GM23338 (cell line): ENCODE results near the gene ATXN2. TPM values are rescaled to one million over a fixed set of nuclear protein-coding genes. Genes with fewer than 3 reads are reported as not detected.
"Not testable (repeated sequence)": the region's sequence is repeated elsewhere in the genome, so short reads cannot be mapped to it uniquely, and the experiment has no call there.

Source experiments
- ATAC-seq: fragments of 200-7000 bp; cut with Tn5 transposase; 3 replicates; pipeline ENCODE4 v1.9.1; 2020
- DNase-seq: peaks from one replicate; pipeline ENCODE4 v3.0.0-alpha.2; 2015; ENCODE audit warnings: low spot score
- H2AFZ ChIP-seq: fragments of 200-600 bp; sonication (generic); 2 replicates; pipeline ENCODE4 v1.8.0; 2016; ENCODE audit warnings: antibody characterized with exemption, mild to moderate bottlenecking, moderate library complexity
- H3F3A ChIP-seq: fragments of 200-600 bp; sonication (generic); replicated peaks from 2 replicates; pipeline ENCODE4 v1.8.0; 2017; ENCODE audit warnings: antibody characterized with exemption, mixed run types, low read depth
- H3K27ac ChIP-seq: fragments of 200-600 bp; sonication (generic); 2 replicates; pipeline ENCODE4 v1.6.1; 2016; ENCODE audit warnings: low read depth
- H3K27me3 ChIP-seq: fragments of 200-600 bp; sonication (generic); 2 replicates; pipeline ENCODE4 v1.8.0; 2016; ENCODE audit warnings: mild to moderate bottlenecking, mixed run types, moderate library complexity; ENCODE audit not compliant: insufficient read depth
- H3K36me3 ChIP-seq: fragments of 200-600 bp; sonication (generic); 2 replicates; pipeline ENCODE4 v1.8.0; 2016; ENCODE audit warnings: mild to moderate bottlenecking; ENCODE audit not compliant: insufficient read depth
- H3K4me1 ChIP-seq: fragments of 200-600 bp; sonication (generic); 2 replicates; pipeline ENCODE4 v1.8.0; 2016; ENCODE audit warnings: mild to moderate bottlenecking, moderate library complexity; ENCODE audit not compliant: insufficient read depth
- H3K4me2 ChIP-seq: fragments of 200-600 bp; sonication (generic); 2 replicates; pipeline ENCODE4 v1.7.1; 2017; ENCODE audit warnings: mixed run types
- H3K4me3 ChIP-seq: fragments of 200-600 bp; sonication (generic); 2 replicates; pipeline ENCODE4 v1.6.1; 2016; ENCODE audit warnings: mixed run types
- H3K79me2 ChIP-seq: fragments of 200-600 bp; sonication (generic); replicated peaks from 2 replicates; pipeline ENCODE4 v1.8.0; 2017; ENCODE audit warnings: mild to moderate bottlenecking; ENCODE audit not compliant: insufficient read depth
- H3K9me2 ChIP-seq: fragments of 200-600 bp; sonication (generic); 2 replicates; pipeline ENCODE4 v1.8.0; 2017; ENCODE audit not compliant: insufficient read depth
- H4K20me1 ChIP-seq: fragments of 200-600 bp; sonication (generic); replicated peaks from 2 replicates; pipeline ENCODE4 v1.8.0; 2017; ENCODE audit warnings: mild to moderate bottlenecking; ENCODE audit not compliant: insufficient read depth
- H3K27ac Mint-ChIP-seq: 2 replicates; pipeline ENCODE4 v1.8.0; 2020; ENCODE audit warnings: inconsistent platforms, mild to moderate bottlenecking, moderate library complexity, mixed read lengths
- H3K27me3 Mint-ChIP-seq: 3 replicates; pipeline ENCODE4 v1.8.0; 2022; ENCODE audit warnings: low read depth, mild to moderate bottlenecking, moderate library complexity, mixed read lengths, inconsistent platforms; ENCODE audit not compliant: insufficient read depth, poor library complexity
- H3K36me3 Mint-ChIP-seq: 3 replicates; pipeline ENCODE4 v1.8.0; 2021; ENCODE audit warnings: low read depth, mild to moderate bottlenecking, inconsistent platforms, moderate library complexity, mixed read lengths
- H3K4me1 Mint-ChIP-seq: 3 replicates; pipeline ENCODE4 v1.8.0; 2020; ENCODE audit warnings: mild to moderate bottlenecking, inconsistent platforms, mixed read lengths
- H3K4me3 Mint-ChIP-seq: 3 replicates; pipeline ENCODE4 v1.8.0; 2021; ENCODE audit warnings: moderate library complexity, mild to moderate bottlenecking, inconsistent platforms, mixed read lengths
- H3K9me3 Mint-ChIP-seq: 3 replicates; pipeline ENCODE4 v1.8.0; 2020; ENCODE audit warnings: moderate library complexity, mild to moderate bottlenecking, inconsistent platforms, mixed read lengths
- POLR2AphosphoS5 ChIP-seq: IDR thresholded peaks from 2 replicates; pipeline ENCODE4 v1.6.1; 2016; ENCODE audit warnings: antibody characterized with exemption, low read depth
- ZNF114 ChIP-seq: fragments of 250-450 bp; sonication (Bioruptor Pico); IDR thresholded peaks from 2 replicates; pipeline ENCODE4 v1.5.0; 2020; ENCODE audit warnings: mild to moderate bottlenecking, moderate library complexity
- ZNF331 ChIP-seq: fragments of 250-450 bp; sonication (Bioruptor Pico); IDR thresholded peaks from 2 replicates; pipeline ENCODE4 v1.5.0; 2020; ENCODE audit warnings: low read depth, mild to moderate bottlenecking, moderate library complexity
- polyA plus RNA-seq: library from polyadenylated mRNA; unstranded; fragments of >200 nt; fragmentation: Nextera tagmentation; extraction: Ambion mirVana; gene quantifications from 2 replicates; pipeline ENCODE4 v1.2.1, GENCODE V29; 2016
- total RNA-seq: library from RNA; depleted of rRNA; stranded (reverse); fragments of >200 nt; shearing (Covaris generic); gene quantifications from 2 replicates; pipeline ENCODE4 v1.2.3, GENCODE V29; 2014
- TF ChIP-seq, protein P1 (sequence below), 2 experiments: fragments of 200-600 bp in 1 of 2; sonication (generic) in 1 of 2; conservative IDR thresholded peaks; 2 replicates each; pipeline versions ENCODE4 v1.5.1 to v1.6.1; 2016 to 2017; ENCODE audit warnings: antibody characterized with exemption in 2 of 2, low read depth in 2 of 2, mild to moderate bottlenecking in 2 of 2, moderate library complexity in 1 of 2

ATXN2 gene
- total and polyA plus RNA-seq, 2 experiments from 2014 or later, result 44.8 to 59.5 TPM

DNA sequence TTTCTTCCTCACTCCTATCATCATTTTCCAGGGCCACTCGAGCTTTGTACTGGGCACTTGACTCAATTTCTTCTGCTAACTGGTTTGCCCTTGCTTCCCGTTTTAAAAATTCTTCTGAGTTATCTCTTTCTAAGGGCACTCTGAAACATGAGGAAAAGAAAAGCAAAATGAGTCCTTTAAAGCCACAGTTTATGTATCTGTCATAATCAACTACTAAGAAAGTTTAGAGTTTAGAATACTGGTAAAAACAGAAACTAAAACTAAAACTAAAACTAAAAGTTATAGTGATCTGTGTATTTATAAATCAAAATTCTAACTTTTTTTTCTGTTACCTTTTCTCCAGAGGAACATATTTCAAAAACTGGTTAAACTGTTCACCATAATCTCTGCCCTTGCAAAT, 79.2 kb downstream of the ATXN2 start (continued):
- TF ChIP-seq, protein P1, sequence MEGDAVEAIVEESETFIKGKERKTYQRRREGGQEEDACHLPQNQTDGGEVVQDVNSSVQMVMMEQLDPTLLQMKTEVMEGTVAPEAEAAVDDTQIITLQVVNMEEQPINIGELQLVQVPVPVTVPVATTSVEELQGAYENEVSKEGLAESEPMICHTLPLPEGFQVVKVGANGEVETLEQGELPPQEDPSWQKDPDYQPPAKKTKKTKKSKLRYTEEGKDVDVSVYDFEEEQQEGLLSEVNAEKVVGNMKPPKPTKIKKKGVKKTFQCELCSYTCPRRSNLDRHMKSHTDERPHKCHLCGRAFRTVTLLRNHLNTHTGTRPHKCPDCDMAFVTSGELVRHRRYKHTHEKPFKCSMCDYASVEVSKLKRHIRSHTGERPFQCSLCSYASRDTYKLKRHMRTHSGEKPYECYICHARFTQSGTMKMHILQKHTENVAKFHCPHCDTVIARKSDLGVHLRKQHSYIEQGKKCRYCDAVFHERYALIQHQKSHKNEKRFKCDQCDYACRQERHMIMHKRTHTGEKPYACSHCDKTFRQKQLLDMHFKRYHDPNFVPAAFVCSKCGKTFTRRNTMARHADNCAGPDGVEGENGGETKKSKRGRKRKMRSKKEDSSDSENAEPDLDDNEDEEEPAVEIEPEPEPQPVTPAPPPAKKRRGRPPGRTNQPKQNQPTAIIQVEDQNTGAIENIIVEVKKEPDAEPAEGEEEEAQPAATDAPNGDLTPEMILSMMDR (conservative IDR thresholded peaks at IDR 0.05; ENCODE audit: low read depth in 2 of 2), result no peak
- TF ChIP-seq POLR2AphosphoS5 (no peak), ZNF331 (CRISPR knock-in tag) (no peak)

DNA sequence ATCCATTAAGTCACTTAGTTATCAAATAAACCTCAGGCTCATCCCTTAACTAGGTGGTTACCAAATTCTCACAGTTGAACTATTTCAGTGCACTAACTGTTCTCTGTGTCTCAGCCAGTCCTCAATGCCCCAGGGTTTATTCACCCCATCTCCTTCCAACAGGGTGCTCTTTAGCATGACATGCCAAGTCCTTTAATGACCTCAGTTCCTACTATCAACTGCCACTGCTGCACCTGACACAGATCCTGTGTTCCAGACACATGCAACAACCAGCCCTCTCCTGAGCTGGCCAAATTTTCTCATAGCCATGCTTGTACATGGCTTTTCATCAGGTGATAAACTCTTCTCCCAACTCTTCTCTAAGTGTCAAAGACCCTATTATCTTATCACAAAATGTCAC, 80.0 kb downstream of the ATXN2 start:
- H3K4me3 ChIP-seq, result no peak overlapping the region
- peaks cover 28% of the 10 kb centered on the region for H3K36me3 ChIP-seq
- no peak for TF ChIP-seq ZNF114
- H3K27ac Mint-ChIP-seq, result no peak overlapping the region
- ATAC-seq, result no peak
- no peaks in the 10 kb centered on the region for H3K4me1 Mint-ChIP-seq
- H3K4me2 ChIP-seq, result no peak overlapping the region
- H3K27ac ChIP-seq, result no peak overlapping the region
- no peak for DNase-seq
- no peak overlapping the region for H3K4me3 Mint-ChIP-seq
- no peaks in the 10 kb centered on the region for H3K9me3 Mint-ChIP-seq
- H3K27me3 ChIP-seq, result no peaks in the 10 kb centered on the region
- H2AFZ ChIP-seq, result no peak overlapping the region
- peaks cover 2% of the 10 kb centered on the region for H3K27me3 Mint-ChIP-seq
- H3K79me2 ChIP-seq, result no peaks in the 10 kb centered on the region
- H3F3A ChIP-seq, result no peaks in the 10 kb centered on the region
- no peaks in the 10 kb centered on the region for H3K4me1 ChIP-seq
- H4K20me1 ChIP-seq, result peaks cover 5% of the 10 kb centered on the region; the same call in 1 of the 2 replicates
- H3K9me2 ChIP-seq, result no peaks in the 10 kb centered on the region
- H3K36me3 Mint-ChIP-seq, result peaks cover 25% of the 10 kb centered on the region; the same call in 2 of the 3 replicates

DNA sequence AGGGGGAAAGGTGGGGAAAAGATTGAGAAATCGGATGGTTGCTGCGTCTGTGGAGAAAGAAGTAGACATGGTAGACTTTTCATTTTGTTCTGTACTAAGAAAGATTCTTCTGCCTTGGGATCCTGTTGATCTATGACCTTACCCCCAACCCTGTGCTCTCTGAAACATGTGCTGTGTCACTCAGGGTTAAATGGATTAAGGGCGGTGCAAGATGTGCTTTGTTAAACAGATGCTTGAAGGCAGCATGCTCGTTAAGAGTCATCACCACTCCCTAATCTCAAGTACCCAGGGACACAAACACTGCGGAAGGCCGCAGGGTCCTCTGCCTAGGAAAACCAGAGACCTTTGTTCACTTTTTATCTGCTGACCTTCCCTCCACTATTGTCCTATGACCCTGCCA, 91.4 kb downstream of the ATXN2 start:
- not testable (repeated sequence) for DNase-seq, H3K27ac Mint-ChIP-seq

DNA sequence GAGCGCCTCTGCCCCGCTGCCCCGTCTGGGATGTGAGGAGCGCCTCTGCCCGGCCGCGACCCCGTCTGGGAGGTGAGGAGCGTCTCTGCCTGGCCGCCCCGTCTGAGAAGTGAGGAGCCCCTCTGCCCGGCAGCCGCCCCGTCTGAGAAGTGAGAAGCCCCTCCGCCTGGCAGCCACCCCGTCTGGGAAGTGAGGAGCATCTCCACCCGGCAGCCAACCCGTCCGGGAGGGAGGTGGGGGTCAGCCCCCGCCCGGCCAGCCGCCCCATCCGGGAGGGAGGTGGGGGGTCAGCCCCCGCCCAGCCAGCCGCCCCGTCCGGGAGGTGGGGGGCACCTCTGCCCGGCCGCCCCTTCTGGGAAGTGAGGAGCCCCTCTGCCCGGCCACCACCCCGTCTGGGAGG, 91.9 kb downstream of the ATXN2 start:
- H3K79me2 ChIP-seq, H3K9me2 ChIP-seq, H3K27ac Mint-ChIP-seq, H3F3A ChIP-seq, H3K4me3 Mint-ChIP-seq, H3K4me3 ChIP-seq, H3K9me3 Mint-ChIP-seq, DNase-seq, H2AFZ ChIP-seq, H3K27me3 ChIP-seq, ATAC-seq, H4K20me1 ChIP-seq, H3K4me1 ChIP-seq, H3K4me1 Mint-ChIP-seq, H3K4me2 ChIP-seq, H3K27me3 Mint-ChIP-seq, H3K27ac ChIP-seq: not testable (repeated sequence)
- H3K36me3 Mint-ChIP-seq, result peaks cover 74% of the 10 kb centered on the region
- H3K36me3 ChIP-seq, result peaks cover 40% of the 10 kb centered on the region

More for the DNA sequence above, 91.4 kb downstream of the ATXN2 start:
- not testable (repeated sequence) for H3K27me3 Mint-ChIP-seq, H3K9me2 ChIP-seq, H3K4me2 ChIP-seq, ATAC-seq, H3K9me3 Mint-ChIP-seq, H4K20me1 ChIP-seq, H3K79me2 ChIP-seq, H3F3A ChIP-seq, H3K27ac ChIP-seq, H3K4me1 ChIP-seq, H3K4me3 Mint-ChIP-seq, H3K4me1 Mint-ChIP-seq, H3K4me3 ChIP-seq, H3K27me3 ChIP-seq, H2AFZ ChIP-seq
- peaks cover 40% of the 10 kb centered on the region for H3K36me3 ChIP-seq
- peaks cover 75% of the 10 kb centered on the region for H3K36me3 Mint-ChIP-seq
